ENCODE data around the gene SMIM29.

The SMIM29 gene

DNA sequence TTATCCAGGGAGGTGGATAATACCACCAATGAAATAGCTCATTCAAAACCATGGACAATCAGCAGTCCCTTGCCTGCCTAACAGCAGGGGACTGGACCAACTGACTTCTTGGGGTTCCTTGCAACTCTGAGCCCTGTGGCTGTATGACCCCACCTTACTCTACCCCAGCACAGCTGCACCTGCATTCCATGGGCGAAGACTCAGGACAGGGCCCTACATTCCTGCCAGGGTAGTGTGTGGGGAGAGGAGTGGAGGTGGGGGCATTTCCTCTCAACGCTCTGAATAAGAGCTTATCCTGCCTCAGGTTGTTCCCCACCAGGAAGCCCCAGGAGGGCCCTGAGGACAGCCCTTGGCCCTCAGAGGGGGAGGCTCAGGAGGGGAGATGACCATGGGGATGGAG is 42.9 kb downstream of the SMIM29 start:
- H3K9me3 ChIP-seq (ENCODE audit: low read length), result no peaks in the 10 kb centered on the region
- no peak overlapping the region for H3K9ac ChIP-seq (ENCODE audit: low read length)
- H3K4me1 ChIP-seq (ENCODE audit: insufficient read depth, low read length), result no peaks in the 10 kb centered on the region
- no peaks in the 10 kb centered on the region for H3K27me3 ChIP-seq (ENCODE audit: control insufficient read depth in 1 of 2, insufficient read depth in 2 of 2, low read length in 2 of 2)
- no peaks in the 10 kb centered on the region for H3K36me3 ChIP-seq (ENCODE audit: insufficient read depth, low read length)
- H3K27ac ChIP-seq (ENCODE audit: low read depth, low read length), result no peak overlapping the region
- H3K4me3 ChIP-seq (ENCODE audit: low read depth in 1 of 2, low read length in 2 of 2), result no peak overlapping the region

DNA sequence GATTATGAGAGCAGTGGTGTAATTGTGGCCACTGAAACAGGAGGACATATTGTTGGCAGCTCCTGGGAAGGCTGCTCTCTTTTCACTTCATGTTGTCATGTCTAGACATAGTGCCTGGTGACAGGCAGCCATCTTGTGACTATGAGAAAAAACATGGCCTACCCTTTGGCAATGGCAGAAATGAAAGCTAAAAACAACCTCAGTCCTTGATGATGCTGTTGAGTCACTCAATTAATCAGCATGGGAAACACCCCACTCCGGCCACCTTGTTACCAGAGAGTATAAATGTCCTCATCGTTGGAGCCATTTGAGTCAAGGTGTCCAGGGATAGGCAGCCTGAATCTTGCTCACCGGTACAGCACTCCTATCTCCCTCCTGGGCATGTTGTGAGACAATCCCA is 43.3 kb downstream of the SMIM29 start:
- Histone ChIP-seq H3K4me3 (ENCODE audit: low read depth in 1 of 2, low read length in 2 of 2) (no peak overlapping the region), H3K27ac (ENCODE audit: low read depth, low read length) (no peak overlapping the region), H3K36me3 (ENCODE audit: insufficient read depth, low read length) (no peaks in the 10 kb centered on the region), H3K9ac (ENCODE audit: low read length) (no peak overlapping the region), H3K9me3 (ENCODE audit: low read length) (no peaks in the 10 kb centered on the region), H3K4me1 (ENCODE audit: insufficient read depth, low read length) (no peaks in the 10 kb centered on the region), H3K27me3 (ENCODE audit: control insufficient read depth in 1 of 2, insufficient read depth in 2 of 2, low read length in 2 of 2) (no peaks in the 10 kb centered on the region)

- Histone ChIP-seq H3K27ac (ENCODE audit: low read depth, low read length) (no peak overlapping the region), H3K4me1 (ENCODE audit: insufficient read depth, low read length) (no peaks in the 10 kb centered on the region), H3K27me3 (ENCODE audit: control insufficient read depth in 1 of 2, insufficient read depth in 2 of 2, low read length in 2 of 2) (no peaks in the 10 kb centered on the region), H3K9me3 (ENCODE audit: low read length) (no peaks in the 10 kb centered on the region), H3K9ac (ENCODE audit: low read length) (no peak overlapping the region), H3K4me3 (ENCODE audit: low read depth in 1 of 2, low read length in 2 of 2) (no peak overlapping the region), H3K36me3 (ENCODE audit: insufficient read depth, low read length) (no peaks in the 10 kb centered on the region)
Observed at GRCh38 chr6:34204693-34205092, 44.1 kb downstream of the SMIM29 start.

- no peaks in the 10 kb centered on the region for H3K27me3 ChIP-seq (ENCODE audit: control insufficient read depth in 1 of 2, insufficient read depth in 2 of 2, low read length in 2 of 2)
- no peak overlapping the region for H3K27ac ChIP-seq (ENCODE audit: low read depth, low read length)
- no peaks in the 10 kb centered on the region for H3K4me1 ChIP-seq (ENCODE audit: insufficient read depth, low read length)
- H3K4me3 ChIP-seq (ENCODE audit: low read depth in 1 of 2, low read length in 2 of 2), result no peak overlapping the region
- H3K36me3 ChIP-seq (ENCODE audit: insufficient read depth, low read length), result no peaks in the 10 kb centered on the region
- no peak overlapping the region for H3K9ac ChIP-seq (ENCODE audit: low read length)
- H3K9me3 ChIP-seq (ENCODE audit: low read length), result no peaks in the 10 kb centered on the region
Observed at GRCh38 chr6:34202329-34203201, 46.2 kb downstream of the SMIM29 start.

DNA sequence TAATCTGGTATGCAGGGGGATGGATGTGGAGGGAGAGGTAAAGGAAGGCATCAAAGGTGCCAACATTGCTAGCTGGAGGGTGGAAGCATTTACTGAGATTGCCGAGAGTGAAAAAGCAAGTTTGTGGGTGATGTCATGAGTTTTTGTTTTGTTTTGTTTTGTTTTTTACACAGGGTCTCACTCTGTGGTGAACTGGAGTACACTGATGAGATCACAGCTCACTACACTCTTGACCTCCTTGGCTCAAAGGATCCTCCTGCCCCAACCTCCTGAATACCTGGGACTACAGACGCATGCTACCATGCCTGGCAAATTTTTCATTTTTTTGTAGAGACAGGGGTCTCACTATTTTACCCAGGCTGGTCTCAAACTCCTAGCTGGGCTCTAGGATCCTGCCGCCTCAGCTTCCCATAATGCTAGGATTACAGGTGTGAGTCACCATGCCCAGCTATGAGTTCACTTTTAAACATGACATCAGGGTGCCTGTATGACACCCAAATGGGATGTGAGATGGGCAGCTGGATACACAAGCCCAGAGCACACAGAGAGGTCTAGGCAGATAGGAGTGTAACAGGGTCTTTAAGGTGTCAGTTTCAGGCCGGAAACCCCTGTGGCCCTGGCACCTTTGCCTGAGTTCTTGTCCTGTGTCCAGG is 47.2 kb downstream of the SMIM29 start:
- no peaks in the 10 kb centered on the region for H3K27me3 ChIP-seq (ENCODE audit: control insufficient read depth in 1 of 2, insufficient read depth in 2 of 2, low read length in 2 of 2)
- no peak overlapping the region for H3K9ac ChIP-seq (ENCODE audit: low read length)
- H3K4me1 ChIP-seq (ENCODE audit: insufficient read depth, low read length), result peaks cover 2% of the 10 kb centered on the region
- H3K4me3 ChIP-seq (ENCODE audit: low read depth in 1 of 2, low read length in 2 of 2), result no peak overlapping the region
- no peak overlapping the region for H3K27ac ChIP-seq (ENCODE audit: low read depth, low read length)
- no peaks in the 10 kb centered on the region for H3K36me3 ChIP-seq (ENCODE audit: insufficient read depth, low read length)
- no peaks in the 10 kb centered on the region for H3K9me3 ChIP-seq (ENCODE audit: low read length)

DNA sequence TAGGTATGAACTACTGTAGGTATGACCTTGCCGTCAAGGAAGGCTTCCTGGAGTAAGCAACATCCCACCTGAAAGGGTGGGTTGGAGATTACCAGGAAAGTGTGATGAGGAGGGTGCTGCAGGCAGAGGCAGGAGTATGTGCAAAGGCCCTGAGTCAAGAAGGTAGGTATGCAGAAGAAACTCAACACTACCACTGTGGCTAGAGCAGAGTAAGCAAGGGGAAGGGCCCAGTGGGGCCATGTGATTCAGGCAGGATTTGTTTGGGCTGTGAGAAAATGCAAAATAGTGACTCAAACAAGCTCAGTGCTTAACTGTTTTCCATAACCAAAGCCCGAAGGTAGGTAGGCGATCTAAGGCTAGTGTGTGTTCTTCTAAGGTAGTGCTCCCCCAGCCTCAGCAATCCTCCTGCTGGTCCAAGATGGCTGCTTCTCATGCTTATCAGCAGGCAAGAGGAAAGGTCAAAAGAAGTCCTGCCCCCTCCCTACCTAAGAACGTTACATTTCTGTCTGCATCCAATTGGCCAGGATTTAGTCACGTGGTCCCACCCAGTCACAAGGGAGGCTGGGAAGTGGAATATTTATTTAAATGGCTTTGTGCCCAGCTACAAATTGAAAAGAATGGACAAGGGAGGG is 48.4 kb downstream of the SMIM29 start:
- H3K27me3 ChIP-seq (ENCODE audit: control insufficient read depth in 1 of 2, insufficient read depth in 2 of 2, low read length in 2 of 2), result no peaks in the 10 kb centered on the region
- H3K36me3 ChIP-seq (ENCODE audit: insufficient read depth, low read length), result no peaks in the 10 kb centered on the region
- H3K4me3 ChIP-seq (ENCODE audit: low read depth in 1 of 2, low read length in 2 of 2), result no peak overlapping the region
- H3K9me3 ChIP-seq (ENCODE audit: low read length), result no peaks in the 10 kb centered on the region
- no peak overlapping the region for H3K27ac ChIP-seq (ENCODE audit: low read depth, low read length)
- H3K9ac ChIP-seq (ENCODE audit: low read length), result no peak overlapping the region
- peaks cover 3% of the 10 kb centered on the region for H3K4me1 ChIP-seq (ENCODE audit: insufficient read depth, low read length)

- Histone ChIP-seq H3K4me3 (ENCODE audit: low read depth in 1 of 2, low read length in 2 of 2) (peak overlapping the region; percentile 40 to 69), H3K36me3 (ENCODE audit: insufficient read depth, low read length) (no peaks in the 10 kb centered on the region), H3K27me3 (ENCODE audit: control insufficient read depth in 1 of 2, insufficient read depth in 2 of 2, low read length in 2 of 2) (no peaks in the 10 kb centered on the region), H3K9me3 (ENCODE audit: low read length) (no peaks in the 10 kb centered on the region), H3K9ac (ENCODE audit: low read length) (no peak overlapping the region), H3K4me1 (ENCODE audit: insufficient read depth, low read length) (peaks cover 3% of the 10 kb centered on the region), H3K27ac (ENCODE audit: low read depth, low read length) (no peak overlapping the region)
Observed at GRCh38 chr6:34196833-34197195, 52.0 kb downstream of the SMIM29 start.

All from muscle layer of colon (tissue), 2 donors.